Mesenchymal stem cell (in vitro differentiated cells and primary cell): ENCODE results near the gene IL12RB1.
"Not testable (repeated sequence)": the region's sequence is repeated elsewhere in the genome, so short reads cannot be mapped to it uniquely, and the experiment has no call there.

Experiments used
- DNase-seq: peaks from one replicate; pipeline ENCODE4 v3.0.0-alpha.2; 2013
- H2AFZ ChIP-seq: one replicate; pipeline ENCODE4 v1.6.1; 2013; ENCODE audit warnings: low read depth, mild to moderate bottlenecking, control low read depth, inconsistent platforms, low read length, moderate library complexity
- H2AK5ac ChIP-seq: 2 replicates; pipeline ENCODE4 v1.6.1; 2013; ENCODE audit warnings: low read length, moderate library complexity, mild to moderate bottlenecking, inconsistent platforms; ENCODE audit not compliant: severe bottlenecking
- H2BK120ac ChIP-seq: one replicate; pipeline ENCODE4 v1.6.1; 2013; ENCODE audit warnings: low read depth, mild to moderate bottlenecking, inconsistent platforms, low read length, moderate library complexity
- H2BK12ac ChIP-seq, 2 experiments: one replicate each; pipeline ENCODE4 v1.6.1; 2013; ENCODE audit warnings: inconsistent platforms in 2 of 2, low read length in 2 of 2, mild to moderate bottlenecking in 2 of 2, moderate library complexity in 2 of 2, control low read depth in 1 of 2
- H2BK15ac ChIP-seq: one replicate; pipeline ENCODE4 v1.6.1; 2013; ENCODE audit warnings: mild to moderate bottlenecking, low read depth, inconsistent platforms; ENCODE audit not compliant: poor library complexity, severe bottlenecking
- H2BK5ac ChIP-seq: 2 replicates; pipeline ENCODE4 v1.6.1; 2013; ENCODE audit warnings: low read depth, mild to moderate bottlenecking, low read length, control low read depth, inconsistent platforms; ENCODE audit not compliant: poor library complexity, severe bottlenecking
- H3K14ac ChIP-seq, 2 experiments: one replicate each; pipeline ENCODE4 v1.6.1; 2013; ENCODE audit warnings: inconsistent platforms in 2 of 2, low read length in 2 of 2, control low read depth in 1 of 2, mild to moderate bottlenecking in 1 of 2, moderate library complexity in 1 of 2
- H3K18ac ChIP-seq, 2 experiments: one replicate each; pipeline ENCODE4 v1.6.1; 2013; ENCODE audit warnings: inconsistent platforms in 2 of 2, low read length in 2 of 2, control low read depth in 1 of 2, low read depth in 1 of 2, mild to moderate bottlenecking in 1 of 2
- H3K23ac ChIP-seq, 2 experiments: one replicate each; pipeline ENCODE4 v1.6.1; 2013; ENCODE audit warnings: inconsistent platforms in 2 of 2, low read length in 2 of 2, mild to moderate bottlenecking in 2 of 2, moderate library complexity in 2 of 2, control low read depth in 1 of 2
- H3K27ac ChIP-seq: 2 replicates; pipeline ENCODE4 v1.5.1; 2013; ENCODE audit warnings: mild to moderate bottlenecking, moderate library complexity, low read length, control low read depth, inconsistent platforms; ENCODE audit not compliant: poor library complexity, severe bottlenecking
- H3K27me3 ChIP-seq, 2 experiments: 2 replicates each; pipeline versions ENCODE4 v1.6.1 to v1.7.0; 2013; ENCODE audit warnings: low read length in 2 of 2, mild to moderate bottlenecking in 2 of 2, moderate library complexity in 2 of 2, control low read depth in 1 of 2, inconsistent platforms in 1 of 2; ENCODE audit not compliant: control insufficient read depth in 1 of 2, insufficient read depth in 1 of 2
- H3K36me3 ChIP-seq, 2 experiments: 2 replicates each; pipeline versions ENCODE4 v1.6.1 to v1.7.0; 2013; ENCODE audit warnings: low read length in 2 of 2, control low read depth in 1 of 2, inconsistent platforms in 1 of 2, low read depth in 1 of 2, mild to moderate bottlenecking in 1 of 2; ENCODE audit not compliant: insufficient read depth in 2 of 2, control insufficient read depth in 1 of 2
- H3K4ac ChIP-seq, 2 experiments: one replicate each; pipeline ENCODE4 v1.6.1; 2013; ENCODE audit warnings: inconsistent platforms in 2 of 2, low read length in 2 of 2, mild to moderate bottlenecking in 2 of 2, moderate library complexity in 2 of 2, control low read depth in 1 of 2, low read depth in 1 of 2
- H3K4me1 ChIP-seq: 2 replicates; pipeline ENCODE4 v1.6.1; 2013; ENCODE audit warnings: low read depth, low read length, control low read depth; ENCODE audit not compliant: control insufficient read depth, insufficient read depth
- H3K4me2 ChIP-seq: 2 replicates; pipeline ENCODE4 v1.6.1; 2013; ENCODE audit warnings: low read length, mild to moderate bottlenecking, inconsistent platforms; ENCODE audit not compliant: poor library complexity, severe bottlenecking
- H3K4me3 ChIP-seq, 2 experiments: 2 replicates each; pipeline versions ENCODE4 v1.5.1 to v1.7.0; 2013; ENCODE audit warnings: low read length in 2 of 2, mild to moderate bottlenecking in 2 of 2, control low read depth in 1 of 2, low read depth in 1 of 2; ENCODE audit not compliant: insufficient read depth in 1 of 2
- H3K79me1 ChIP-seq: replicated peaks from 2 replicates; pipeline ENCODE4 v1.6.1; 2013; ENCODE audit warnings: mild to moderate bottlenecking, control low read depth, low read length, inconsistent platforms; ENCODE audit not compliant: poor library complexity, severe bottlenecking
- H3K9ac ChIP-seq: 2 replicates; pipeline ENCODE4 v1.7.0; 2013; ENCODE audit warnings: mild to moderate bottlenecking, low read length, moderate library complexity
- H3K9me3 ChIP-seq: 2 replicates; pipeline ENCODE4 v1.7.0; 2013; ENCODE audit warnings: mild to moderate bottlenecking, low read length; ENCODE audit not compliant: control insufficient read depth
- H4K8ac ChIP-seq: one replicate; pipeline ENCODE4 v1.6.1; 2013; ENCODE audit warnings: inconsistent platforms, mild to moderate bottlenecking, low read length, moderate library complexity
- H4K91ac ChIP-seq: one replicate; pipeline ENCODE4 v1.6.1; 2013; ENCODE audit warnings: mild to moderate bottlenecking, low read length, inconsistent platforms
- WGBS: methylation state at CpG from one replicate; pipeline ENCODE4 v1.1.7; 2013; ENCODE audit warnings: mixed read lengths; 5-methylcytosine and 5-hydroxymethylcytosine counted together

Gene IL12RB1

GRCh38 chr19:18089726-18090125 lies 3.0 kb upstream of the IL12RB1 start:
- no peak overlapping the region for H4K91ac ChIP-seq
- H3K9ac ChIP-seq = no peak overlapping the region
- H3K4me3 ChIP-seq = no peak overlapping the region
- no peak overlapping the region for H2BK120ac ChIP-seq
- peaks cover 0 to 3% of the 10 kb centered on the region in 2 experiments for H3K27me3 ChIP-seq
- no peak overlapping the region for H2BK15ac ChIP-seq
- H3K9me3 ChIP-seq = no peaks in the 10 kb centered on the region
- WGBS = 72% methylated on average over 5 of the region's 5 CpGs
- H3K27ac ChIP-seq = no peak overlapping the region
- H3K14ac ChIP-seq = no peak overlapping the region
- no peak overlapping the region for H2BK5ac ChIP-seq
- H2AK5ac ChIP-seq = no peak overlapping the region
- H3K4me1 ChIP-seq = peaks cover 11% of the 10 kb centered on the region
- no peak overlapping the region for H2AFZ ChIP-seq
- H3K36me3 ChIP-seq = no peaks in the 10 kb centered on the region
- no peak for DNase-seq
- no peak overlapping the region for H3K23ac ChIP-seq
- H3K4me2 ChIP-seq = no peak overlapping the region
- no peaks in the 10 kb centered on the region for H3K79me1 ChIP-seq
- no peak overlapping the region for H3K4ac ChIP-seq
- H3K18ac ChIP-seq = no peak overlapping the region
- peak overlapping the region in 1 of 2 experiments; percentile 13 for H2BK12ac ChIP-seq
- no peak overlapping the region for H4K8ac ChIP-seq

DNA sequence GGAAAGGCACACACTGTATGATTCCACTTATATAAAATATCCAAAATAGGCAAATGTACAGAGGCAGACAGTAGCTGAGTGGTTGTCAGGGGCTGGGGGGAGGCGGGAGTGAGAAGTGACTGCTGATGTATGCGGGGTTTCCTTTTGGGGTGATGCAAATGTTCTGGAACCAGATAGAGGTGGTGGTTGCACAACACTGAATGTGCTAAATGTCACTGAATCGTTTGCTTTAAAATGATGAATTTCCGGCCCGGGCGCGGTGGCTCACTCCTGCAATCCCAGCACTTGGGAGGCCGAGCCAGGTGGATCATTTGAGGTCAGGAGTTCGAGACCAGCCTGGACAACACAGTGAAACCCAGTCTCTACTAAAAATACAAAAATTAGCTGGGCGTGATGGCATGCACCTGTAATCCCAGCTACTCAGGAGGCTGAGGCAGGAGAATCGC lies 2.4 kb upstream of the IL12RB1 start:
- H4K91ac ChIP-seq, H3K9ac ChIP-seq, H2BK15ac ChIP-seq, H3K36me3 ChIP-seq, H3K27ac ChIP-seq, H3K18ac ChIP-seq, DNase-seq, H2AFZ ChIP-seq, H3K4me2 ChIP-seq, H2AK5ac ChIP-seq, H3K9me3 ChIP-seq, H3K4me3 ChIP-seq, H3K23ac ChIP-seq, H2BK12ac ChIP-seq, H4K8ac ChIP-seq, H3K14ac ChIP-seq, H3K4ac ChIP-seq, H3K79me1 ChIP-seq, H2BK120ac ChIP-seq, H2BK5ac ChIP-seq, H3K27me3 ChIP-seq: not testable (repeated sequence)
- WGBS = 82% methylated on average over 11 of the region's 11 CpGs
- peaks cover 11% of the 10 kb centered on the region for H3K4me1 ChIP-seq

GRCh38 chr19:18085702-18086457 lies 854 bp downstream of the IL12RB1 start:
- Histone ChIP-seq H3K9ac (no peak overlapping the region), H2BK15ac (no peak overlapping the region), H3K27ac (no peak overlapping the region), H2AFZ (no peak overlapping the region), H4K91ac (no peak overlapping the region), H3K4me3 (no peak overlapping the region), H3K23ac (no peak overlapping the region), H3K14ac (no peak overlapping the region), H3K9me3 (peaks cover 7% of the 10 kb centered on the region), H3K18ac (no peak overlapping the region), H3K36me3 (no peaks in the 10 kb centered on the region), H3K4me2 (no peak overlapping the region), H3K4ac (no peak overlapping the region), H4K8ac (no peak overlapping the region), H2BK120ac (no peak overlapping the region), H3K27me3 (peaks cover 5 to 9% of the 10 kb centered on the region in 2 experiments), H3K79me1 (no peaks in the 10 kb centered on the region), H2BK12ac (no peak overlapping the region), H2BK5ac (no peak overlapping the region), H2AK5ac (no peak overlapping the region), H3K4me1 (peaks cover 9% of the 10 kb centered on the region)
- DNase-seq = no peak
- WGBS = 96% methylated on average over 6 of the region's 8 CpGs

DNA sequence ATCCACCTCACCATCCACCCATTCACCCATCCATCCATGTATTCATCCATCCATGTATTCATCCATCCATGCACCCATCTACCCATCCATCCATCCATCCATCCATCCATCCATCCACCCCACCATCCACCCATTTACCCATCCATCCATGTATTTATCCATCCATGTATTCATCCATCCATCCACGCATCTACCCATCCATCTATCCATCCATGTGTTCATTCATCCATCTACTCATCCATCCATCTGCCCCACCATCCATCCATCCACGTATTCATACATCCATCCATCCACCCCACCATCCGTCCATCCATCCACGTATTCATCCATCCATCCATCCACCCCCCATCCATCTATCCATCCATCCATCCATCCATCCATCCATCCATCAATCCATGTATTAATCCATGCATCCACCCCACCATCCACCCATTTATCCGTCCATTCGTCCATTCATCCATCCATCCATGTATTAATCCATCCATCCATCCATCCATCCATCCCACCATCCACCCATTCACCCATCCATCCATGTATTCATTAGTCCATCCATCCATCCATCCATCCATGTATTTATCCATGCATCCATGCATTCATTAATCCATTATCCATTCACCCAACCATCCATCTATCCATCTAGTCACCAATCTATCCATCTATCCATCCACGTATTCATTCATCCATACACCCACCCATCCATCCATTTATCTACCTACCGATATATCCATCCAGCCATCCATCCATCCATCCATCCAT lies 2.6 kb downstream of the IL12RB1 start:
- Histone ChIP-seq H2AK5ac (no peak overlapping the region), H3K23ac (no peak overlapping the region), H3K27ac (no peak overlapping the region), H2AFZ (no peak overlapping the region), H3K14ac (no peak overlapping the region), H3K9me3 (peaks cover 7% of the 10 kb centered on the region), H3K27me3 (peaks cover 9% of the 10 kb centered on the region in 2 experiments), H3K9ac (no peak overlapping the region), H3K18ac (no peak overlapping the region), H4K8ac (no peak overlapping the region), H3K4me2 (no peak overlapping the region), H2BK5ac (no peak overlapping the region), H3K4ac (no peak overlapping the region), H2BK12ac (no peak overlapping the region), H3K36me3 (no peaks in the 10 kb centered on the region), H4K91ac (peak overlapping the region; percentile 3), H2BK120ac (no peak overlapping the region), H3K79me1 (no peaks in the 10 kb centered on the region), H3K4me3 (no peak overlapping the region), H3K4me1 (peaks cover 5% of the 10 kb centered on the region), H2BK15ac (no peak overlapping the region)
- no peak for DNase-seq
- WGBS = 65% methylated on average over 8 of the region's 8 CpGs
